IPS DF 19.7 (cell line): Measurements from ENCODE around the gene MYCBP.
A peak's percentile ranks its signal among the peaks of the same experiment; 100 is the strongest.
"Not testable (repeated sequence)": the region's sequence is repeated elsewhere in the genome, so short reads cannot be mapped to it uniquely, and the experiment has no call there.

Experiments used
- DNase-seq: peaks from one replicate; pipeline ENCODE4 v3.0.0-alpha.2; 2013; ENCODE audit warnings: low read depth, low spot score

Gene MYCBP, protein sequence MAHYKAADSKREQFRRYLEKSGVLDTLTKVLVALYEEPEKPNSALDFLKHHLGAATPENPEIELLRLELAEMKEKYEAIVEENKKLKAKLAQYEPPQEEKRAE

GRCh38 chr1:38873027-38873969 lies at the start of gene MYCBP:
TSS of gene MYCBP (minus strand) at chr1:38873348. CDS start at chr1:38873305, 43 bp downstream.
- DNase-seq, result peak; percentile 88

DNA sequence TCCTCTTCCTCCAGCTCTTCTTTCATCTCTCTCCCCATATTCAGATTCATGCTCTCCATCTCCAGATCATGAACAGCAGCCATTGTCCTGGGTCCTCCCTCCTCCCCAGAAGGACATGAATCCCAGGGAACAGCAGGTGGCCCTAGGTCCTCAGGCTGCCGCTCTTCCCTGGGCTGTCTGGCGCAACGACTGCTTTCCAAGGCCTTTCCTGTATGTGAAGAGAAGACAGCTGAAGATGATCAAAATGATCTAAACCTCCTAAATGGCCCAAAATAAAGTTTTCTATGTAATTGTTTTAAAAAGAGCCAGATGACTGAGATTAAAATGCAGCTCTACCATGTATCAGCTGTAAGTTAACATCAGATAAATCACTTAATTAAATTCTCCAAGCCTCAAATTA lies 46.0 kb upstream of the MYCBP start:
- DNase-seq, result no peak

GRCh38 chr1:38918568-38918967 lies 45.4 kb upstream of the MYCBP start:
- DNase-seq, result no peak

- DNase-seq, result no peak
Observed at GRCh38 chr1:38917772-38918171, 44.6 kb upstream of the MYCBP start.

- no peak for DNase-seq
Observed at GRCh38 chr1:38917337-38917736, 44.2 kb upstream of the MYCBP start.

DNA sequence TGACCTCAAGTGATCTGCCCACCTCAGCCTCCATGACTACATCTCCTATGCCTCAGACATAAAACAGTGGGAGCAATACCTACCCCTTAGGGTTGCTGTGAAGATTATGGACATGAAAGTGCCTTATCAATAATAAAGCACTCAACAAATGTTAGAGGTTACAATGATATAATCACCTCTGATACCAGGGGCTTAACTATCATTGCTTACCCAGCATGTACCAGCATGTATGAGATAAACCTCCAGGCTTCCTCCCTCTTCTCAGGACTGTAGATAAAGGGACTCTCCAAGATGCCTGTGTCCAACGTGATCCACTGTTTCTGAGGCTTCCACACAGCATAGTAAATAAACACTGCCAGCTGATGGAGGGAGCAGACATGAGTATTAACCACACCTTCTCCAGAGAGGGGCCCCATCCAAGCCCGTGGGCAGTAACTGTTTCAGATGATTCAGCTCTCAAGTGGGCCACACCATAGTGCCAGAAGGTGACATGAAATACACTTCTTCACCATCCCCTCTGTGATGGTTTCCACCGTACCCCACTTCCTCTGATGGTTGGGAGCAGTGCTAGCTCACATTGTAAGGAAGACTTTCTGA lies 42.3 kb upstream of the MYCBP start:
- no peak for DNase-seq

GRCh38 chr1:38914908-38915307 lies 41.8 kb upstream of the MYCBP start:
- not testable (repeated sequence) for DNase-seq

- no peak for DNase-seq
Observed at GRCh38 chr1:38908821-38909220, 35.7 kb upstream of the MYCBP start.

DNA sequence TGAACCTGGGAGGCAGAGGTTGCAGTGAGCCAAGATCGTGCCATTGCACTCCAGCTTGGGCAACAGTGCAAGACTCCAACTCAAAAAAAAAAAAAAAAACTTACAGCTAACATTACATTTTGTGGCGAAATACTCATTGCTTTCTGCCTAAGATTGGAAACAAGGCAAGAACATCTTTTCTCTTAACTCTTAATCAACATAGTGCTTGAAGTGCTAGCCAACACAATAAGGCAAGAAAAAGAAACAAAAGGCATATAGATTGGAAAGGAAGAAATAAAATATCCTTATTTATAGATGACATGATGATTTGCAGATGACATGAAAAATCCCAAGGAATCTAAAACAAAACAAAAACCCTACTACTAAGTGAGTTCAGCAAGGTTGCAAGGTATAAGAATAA lies 32.8 kb upstream of the MYCBP start:
- DNase-seq, result no peak

GRCh38 chr1:38899560-38899959 lies 26.4 kb upstream of the MYCBP start:
- DNase-seq, result no peak

GRCh38 chr1:38898653-38899230 lies 25.6 kb upstream of the MYCBP start:
- no peak for DNase-seq

DNA sequence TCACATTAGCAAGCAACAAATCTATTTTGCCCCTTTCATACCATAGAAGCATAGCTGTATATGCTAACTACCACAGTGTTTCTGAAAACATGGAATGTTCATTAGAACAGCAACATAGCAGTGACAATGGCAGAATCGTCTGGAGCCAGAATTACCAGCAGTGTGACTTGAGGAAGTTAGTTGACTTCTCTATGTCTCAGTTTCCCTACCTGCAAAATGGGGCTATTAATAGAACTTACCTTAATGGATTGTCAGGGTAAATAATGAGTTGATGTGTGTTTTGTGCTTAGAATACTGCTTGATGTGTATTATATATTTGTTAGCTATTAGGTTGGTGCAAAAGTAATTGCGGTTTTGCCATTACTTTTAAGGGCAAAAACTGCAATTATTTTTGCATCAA lies 23.0 kb upstream of the MYCBP start:
- no peak for DNase-seq

DNA sequence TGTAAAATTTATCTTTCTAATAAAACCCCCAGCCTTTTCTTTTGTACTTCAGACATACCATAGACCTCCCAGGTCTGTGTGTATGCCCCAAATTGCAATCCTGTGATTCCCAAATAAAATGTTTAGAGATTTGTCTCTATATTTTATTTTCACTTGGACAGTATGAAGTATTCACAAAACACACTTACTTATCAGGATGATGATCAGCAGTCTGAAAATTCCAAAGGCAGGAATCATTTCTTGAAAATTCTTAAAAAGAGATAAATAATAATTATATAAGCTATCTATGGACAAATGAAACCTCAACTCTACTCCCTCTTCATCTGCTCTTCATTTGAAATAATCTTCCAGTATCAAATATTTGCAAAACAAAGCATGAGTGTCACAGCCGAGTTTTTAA lies 19.8 kb upstream of the MYCBP start:
- no peak for DNase-seq

DNA sequence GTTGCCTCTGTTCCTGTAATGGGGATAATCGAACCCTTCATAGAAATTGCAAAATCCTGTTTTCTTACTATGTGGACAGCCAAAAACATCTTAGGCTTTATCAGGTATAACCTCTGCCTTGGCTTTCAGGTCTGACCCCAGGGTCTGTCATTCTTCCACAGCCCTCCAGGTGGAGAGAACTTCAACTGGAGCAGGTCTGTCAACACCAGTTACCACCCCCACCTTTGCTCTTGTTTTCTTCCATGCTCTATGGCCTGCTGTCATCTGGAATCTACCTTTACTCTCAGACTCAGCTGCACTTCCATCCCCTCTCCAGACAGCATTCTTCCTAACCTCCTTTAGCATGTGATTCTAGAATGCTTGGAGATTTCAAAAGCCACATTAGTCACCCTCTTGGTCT lies 18.6 kb upstream of the MYCBP start:
- peak; percentile 54 for DNase-seq

DNA sequence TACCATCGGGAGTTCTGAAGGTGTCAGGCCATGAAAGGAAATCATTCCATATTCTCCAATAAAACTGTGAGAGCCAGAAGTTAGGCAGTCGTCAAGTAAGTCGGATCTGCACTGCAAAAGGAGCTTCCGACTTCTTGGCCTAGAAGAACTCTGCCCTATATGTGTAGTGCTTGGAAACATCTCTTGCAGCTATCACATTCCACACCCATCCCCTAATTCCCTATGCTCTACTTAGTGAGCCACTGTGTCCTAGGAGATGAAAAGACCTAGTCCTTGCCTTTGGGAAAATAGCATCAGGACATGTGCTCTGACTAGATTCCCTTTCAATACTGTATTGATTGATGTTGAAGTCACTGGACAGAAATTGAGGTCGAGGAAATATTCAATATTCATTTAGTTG lies 16.4 kb upstream of the MYCBP start:
- DNase-seq, result no peak

GRCh38 chr1:38888423-38889333 lies 15.5 kb upstream of the MYCBP start:
- no peak for DNase-seq

GRCh38 chr1:38885092-38885491 lies 11.9 kb upstream of the MYCBP start:
- DNase-seq, result no peak

DNA sequence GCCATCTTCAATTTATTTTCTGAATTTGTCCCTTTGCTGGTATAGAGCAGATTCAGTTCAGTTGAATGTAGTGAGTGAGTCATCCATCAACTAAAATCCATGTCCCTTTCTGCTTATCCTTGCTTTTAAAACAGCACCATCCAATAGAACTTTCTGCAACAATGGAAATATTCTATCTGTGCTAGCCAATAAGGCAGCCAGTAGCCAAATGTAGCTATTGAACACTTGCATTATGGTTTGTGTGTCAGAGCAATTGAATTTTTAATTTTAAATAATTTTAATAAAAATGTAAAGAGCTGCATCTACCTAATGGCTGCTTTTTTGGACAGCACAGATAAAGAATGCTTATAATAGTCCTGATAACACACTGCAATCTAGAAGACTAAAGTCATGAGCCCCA lies 8.3 kb upstream of the MYCBP start, which contains the start of gene GJA9:
Gene GJA9, minus strand, starts transcription at position 101 of the 400 bp plus-strand sequence. CDS start 5,489 bp downstream, outside the sequence.
- DNase-seq, result no peak

DNA sequence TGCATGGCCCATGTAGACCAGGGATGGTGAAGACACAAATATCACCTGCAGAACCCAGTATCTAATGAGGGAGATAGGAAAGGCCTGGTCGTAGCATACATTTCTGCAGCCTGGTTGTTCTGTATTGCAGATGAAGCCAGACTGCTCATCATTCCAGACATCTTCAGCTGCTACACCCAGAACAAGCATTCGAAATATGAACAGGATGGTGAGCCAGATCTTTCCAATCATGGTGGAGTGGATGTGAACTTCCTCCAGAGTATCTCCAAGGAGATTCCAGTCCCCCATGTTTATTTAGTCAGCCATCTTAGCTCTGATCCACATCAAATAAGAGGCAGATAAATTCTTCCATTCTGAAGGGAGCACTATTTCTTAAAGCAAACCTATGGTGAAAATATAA lies 2.7 kb upstream of the MYCBP start:
- DNase-seq, result no peak

- DNase-seq, result no peak
Observed at GRCh38 chr1:38872401-38873026, 634 bp downstream of the MYCBP start.

DNA sequence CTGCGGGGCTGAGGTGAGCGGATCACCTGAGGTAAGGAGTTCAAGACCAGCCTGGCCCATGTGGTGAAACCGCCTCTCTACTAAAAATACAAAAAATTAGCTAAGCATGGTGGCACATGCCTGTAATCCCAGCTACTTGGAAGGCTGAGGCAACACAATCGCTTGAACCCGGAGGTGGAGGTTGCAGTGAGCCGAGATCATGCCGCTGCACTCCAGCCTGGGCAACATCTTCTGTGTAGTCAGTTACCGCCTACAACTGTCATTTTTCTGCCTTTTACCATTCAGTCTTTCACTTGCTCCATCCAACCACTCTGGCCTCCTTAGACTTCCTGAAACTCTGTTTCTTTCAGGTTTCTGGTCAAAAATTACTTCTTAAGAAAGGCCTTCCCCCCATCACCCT lies 2.2 kb downstream of the MYCBP start:
- DNase-seq, result no peak
